Measurements from ENCODE around the gene IRF3. TPM values are rescaled to one million over a fixed set of nuclear protein-coding genes. Genes with fewer than 3 reads are reported as not detected.

IRF3 gene
- polyA plus RNA-seq, 3 donors, result 29.8 to 115 (median 41.1) TPM

GRCh38 chr19:49676136-49676783, 10.6 kb upstream of the IRF3 start:
- Histone ChIP-seq H3K4me2 (replicated peaks; ENCODE audit: extremely low read depth, low read length, poor library complexity, severe bottlenecking) (peak overlapping the region; percentile 100), H3K4me3 (replicated peaks in 1 of 3; ENCODE audit: low read depth in 2 of 3, low read length in 3 of 3) (peak overlapping the region; percentile 49 to 79 (median 53)), H3K9ac (ENCODE audit: insufficient read depth, low read length, poor library complexity, severe bottlenecking) (peak overlapping the region; percentile 77), H3K27ac (ENCODE audit: low read depth in 1 of 2, low read length in 2 of 2) (peak overlapping the region; percentile 91 to 98), H3K79me2 (ENCODE audit: insufficient read depth, low read length) (peaks cover 37% of the 10 kb centered on the region), H3K4me1 (ENCODE audit: control insufficient read depth in 1 of 2, insufficient read depth in 2 of 2, low read length in 2 of 2) (peaks cover 29 to 38% of the 10 kb centered on the region in 2 donors), H3K27me3 (ENCODE audit: control insufficient read depth in 2 of 2, insufficient read depth in 2 of 2, low read length in 2 of 2) (no peaks in the 10 kb centered on the region), H3K9me3 (replicated peaks in 1 of 2; ENCODE audit: control insufficient read depth in 1 of 2, insufficient read depth in 1 of 2, low read length in 2 of 2) (no peaks in the 10 kb centered on the region), H2AFZ (ENCODE audit: insufficient read depth, low read depth, low read length, poor library complexity, severe bottlenecking) (peak overlapping the region; percentile 66), H4K20me1 (ENCODE audit: insufficient read depth, low read length) (peaks cover 25% of the 10 kb centered on the region), H3K36me3 (replicated peaks in 1 of 2; ENCODE audit: control insufficient read depth in 1 of 2, insufficient read depth in 2 of 2, low read length in 2 of 2) (peaks cover 0 to 8% of the 10 kb centered on the region in 2 donors)
- Mint-ChIP-seq H3K9me3 (peaks cover 0 to 2% (median 0%) of the 10 kb centered on the region in 7 donors), H3K4me1 (peaks cover 25% of the 10 kb centered on the region), H3K27me3 (ENCODE audit: low read depth in 3 of 3) (peaks cover 0 to 5% (median 0%) of the 10 kb centered on the region in 3 donors), H3K4me3 (peak overlapping the region; percentile 83 to 94), H3K27ac (peak overlapping the region; percentile 98 to 100 (median 100)), H3K36me3 (peaks cover 5 to 7% of the 10 kb centered on the region in 2 donors)
- WGBS (ENCODE audit: insufficient coverage), result under 1% methylated on average over 11 of the region's 27 CpGs
- intact Hi-C loops (cut with micrococcal nuclease), result loop anchor here (2.0 to 10.0 kb wide), 7 partner anchors 33 to 204 kb away; partner anchors contain the start of genes PRR12 (in 2 of the 2), RPS11 (in 2 of the 2), SCAF1 (in 2 of the 2) and AKT1S1 (in 1 of the 2)
- DNase-seq, result peak; percentile 89 to 94 (median 90)
- TF ChIP-seq, protein P1, sequence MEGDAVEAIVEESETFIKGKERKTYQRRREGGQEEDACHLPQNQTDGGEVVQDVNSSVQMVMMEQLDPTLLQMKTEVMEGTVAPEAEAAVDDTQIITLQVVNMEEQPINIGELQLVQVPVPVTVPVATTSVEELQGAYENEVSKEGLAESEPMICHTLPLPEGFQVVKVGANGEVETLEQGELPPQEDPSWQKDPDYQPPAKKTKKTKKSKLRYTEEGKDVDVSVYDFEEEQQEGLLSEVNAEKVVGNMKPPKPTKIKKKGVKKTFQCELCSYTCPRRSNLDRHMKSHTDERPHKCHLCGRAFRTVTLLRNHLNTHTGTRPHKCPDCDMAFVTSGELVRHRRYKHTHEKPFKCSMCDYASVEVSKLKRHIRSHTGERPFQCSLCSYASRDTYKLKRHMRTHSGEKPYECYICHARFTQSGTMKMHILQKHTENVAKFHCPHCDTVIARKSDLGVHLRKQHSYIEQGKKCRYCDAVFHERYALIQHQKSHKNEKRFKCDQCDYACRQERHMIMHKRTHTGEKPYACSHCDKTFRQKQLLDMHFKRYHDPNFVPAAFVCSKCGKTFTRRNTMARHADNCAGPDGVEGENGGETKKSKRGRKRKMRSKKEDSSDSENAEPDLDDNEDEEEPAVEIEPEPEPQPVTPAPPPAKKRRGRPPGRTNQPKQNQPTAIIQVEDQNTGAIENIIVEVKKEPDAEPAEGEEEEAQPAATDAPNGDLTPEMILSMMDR (IDR thresholded peaks at IDR 0.05), result no peak

DNA sequence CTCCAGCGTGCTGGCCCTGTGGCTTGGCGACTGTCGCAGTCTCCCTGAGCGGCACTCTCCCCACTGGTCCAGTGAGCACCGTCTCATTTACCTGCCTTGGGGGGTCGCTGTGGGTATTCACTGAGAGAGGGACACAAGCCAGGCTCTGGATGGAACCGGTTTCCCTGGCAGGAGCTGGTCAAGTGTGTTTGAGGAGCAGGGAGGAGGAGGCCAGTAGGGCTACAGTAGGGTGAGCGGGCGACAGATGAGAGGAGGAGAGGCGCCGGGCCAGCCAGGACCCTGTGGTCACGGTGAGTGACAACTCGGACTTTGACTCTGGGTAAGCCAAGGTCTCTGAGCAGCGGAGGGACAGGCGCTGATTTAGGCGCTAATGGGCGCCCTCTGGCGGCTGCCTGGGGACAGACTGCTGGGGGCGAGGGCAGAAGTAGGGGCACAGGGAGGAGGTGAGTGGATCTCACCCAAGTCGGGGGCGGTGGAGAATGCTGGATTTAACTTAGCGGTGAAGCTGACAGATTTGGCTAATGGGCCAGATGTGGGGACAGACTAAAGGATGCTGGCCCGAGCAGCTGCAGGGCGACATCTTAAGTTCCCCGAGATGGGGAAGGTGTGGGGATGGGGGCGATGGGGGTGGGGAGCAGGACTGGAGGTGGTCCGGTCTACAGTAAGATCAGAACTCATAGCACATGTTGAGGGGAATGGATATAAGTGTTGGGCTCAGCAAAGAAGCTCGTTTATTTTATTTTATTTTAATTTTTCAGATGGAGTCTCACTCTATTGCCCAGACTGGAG, 6.7 kb upstream of the IRF3 start:
- no peak overlapping the region for H3K9ac ChIP-seq (ENCODE audit: insufficient read depth, low read length, poor library complexity, severe bottlenecking)
- H3K36me3 Mint-ChIP-seq, result peaks cover 9 to 16% of the 10 kb centered on the region in 2 donors
- intact Hi-C loops (cut with micrococcal nuclease), result loop anchor here in 1 of 2 donors (10.0 kb wide), 1 partner anchor 178 kb away; the partner anchor contains the start of gene RPS11
- DNase-seq, result peak in 2 of 3 donors; percentile 75 to 77
- H3K36me3 ChIP-seq (replicated peaks in 1 of 2; ENCODE audit: control insufficient read depth in 1 of 2, insufficient read depth in 2 of 2, low read length in 2 of 2), result peaks cover 0 to 8% of the 10 kb centered on the region in 2 donors
- H3K79me2 ChIP-seq (ENCODE audit: insufficient read depth, low read length), result peaks cover 5% of the 10 kb centered on the region
- H3K4me3 ChIP-seq (replicated peaks in 1 of 3; ENCODE audit: low read depth in 2 of 3, low read length in 3 of 3), result no peak overlapping the region
- H3K4me1 ChIP-seq (ENCODE audit: control insufficient read depth in 1 of 2, insufficient read depth in 2 of 2, low read length in 2 of 2), result peaks cover 9 to 10% of the 10 kb centered on the region in 2 donors
- H3K27me3 ChIP-seq (ENCODE audit: control insufficient read depth in 2 of 2, insufficient read depth in 2 of 2, low read length in 2 of 2), result no peaks in the 10 kb centered on the region
- TF ChIP-seq, protein P1 (IDR thresholded peaks at IDR 0.05), result peak; percentile 92
- H2AFZ ChIP-seq (ENCODE audit: insufficient read depth, low read depth, low read length, poor library complexity, severe bottlenecking), result peak overlapping the region; percentile 46
- H4K20me1 ChIP-seq (ENCODE audit: insufficient read depth, low read length), result no peaks in the 10 kb centered on the region
- no peak overlapping the region for H3K27ac ChIP-seq (ENCODE audit: low read depth in 1 of 2, low read length in 2 of 2)
- H3K9me3 Mint-ChIP-seq, result peaks cover 0 to 1% (median 0%) of the 10 kb centered on the region in 7 donors
- H3K4me3 Mint-ChIP-seq, result peak overlapping the region; percentile 31 to 68
- H3K27me3 Mint-ChIP-seq (ENCODE audit: low read depth in 3 of 3), result peaks cover 0 to 1% (median 0%) of the 10 kb centered on the region in 3 donors
- peak overlapping the region in 2 of 7 donors; percentile 31 to 75 for H3K27ac Mint-ChIP-seq
- no peaks in the 10 kb centered on the region for H3K9me3 ChIP-seq (replicated peaks in 1 of 2; ENCODE audit: control insufficient read depth in 1 of 2, insufficient read depth in 1 of 2, low read length in 2 of 2)
- 36% methylated on average over 27 of the region's 28 CpGs for WGBS (ENCODE audit: insufficient coverage)
- H3K4me1 Mint-ChIP-seq, result peaks cover 14% of the 10 kb centered on the region
- no peak overlapping the region for H3K4me2 ChIP-seq (replicated peaks; ENCODE audit: extremely low read depth, low read length, poor library complexity, severe bottlenecking)

Data from CD14-positive monocyte (primary cell).